Pancreas (tissue), 10 donors: ENCODE measurements around the gene LAMTOR4. TPM values are rescaled to one million over a fixed set of nuclear protein-coding genes. Genes with fewer than 3 reads are reported as not detected.
"Not testable (repeated sequence)": the region's sequence is repeated elsewhere in the genome, so short reads cannot be mapped to it uniquely, and the experiment has no call there.

Experiments used
- ATAC-seq, 4 donors: fragments of 200-7000 bp; cut with Tn5 transposase; one replicate each; pipeline versions ENCODE4 v1.8.0 to v1.9.1; 2020; ENCODE audit warnings: mild to moderate bottlenecking in 4 of 4, moderate library complexity in 4 of 4
- DNase-seq, 6 donors: peaks; one replicate each; pipeline ENCODE4 v3.0.0-alpha.2; 2020
- FAIRE-seq: peaks from 2 replicates; lab custom pipeline; 2012; peaks lifted over from hg19 to GRCh38; lab: Jason Lieb, UNC
- H3K27ac ChIP-seq, 4 donors: fragments of 200-600 bp; sonication (generic); 1 replicate in 3 of 4; 2 replicates in 1 of 4; pipeline versions ENCODE4 v1.5.0 to v1.8.0; 2020
- H3K27me3 ChIP-seq, 4 donors: fragments of 200-600 bp; one replicate each; pipeline ENCODE4 v1.8.0; 2021
- H3K36me3 ChIP-seq, 3 donors: fragments of 200-600 bp; sonication (generic) in 1 of 3; one replicate each; pipeline versions ENCODE4 v1.5.0 to v1.8.0; 2020 to 2021
- H3K4me1 ChIP-seq, 3 donors: fragments of 200-600 bp; one replicate each; pipeline ENCODE4 v1.8.0; 2021
- H3K4me3 ChIP-seq, 4 donors: fragments of 200-600 bp; sonication (generic) in 2 of 4; one replicate each; pipeline versions ENCODE4 v1.5.0 to v1.8.0; 2020 to 2021
- H3K9me3 ChIP-seq, 4 donors: fragments of 200-600 bp; one replicate each; pipeline ENCODE4 v1.8.0; 2021
- WGBS, 2 donors: extraction: QIAGEN DNeasy Blood & Tissue Kit; methylation state at CpG; one replicate each; pipeline ENCODE4 v1.1.7; 2013; 5-methylcytosine and 5-hydroxymethylcytosine counted together
- intact Hi-C, 3 donors: fragments of 100-400 bp; cut with DNase I; formaldehyde crosslinking; loops; one replicate each; pipeline versions ENCODE4 v1.11.1 to v1.14.2; 2022
- polyA plus RNA-seq, 2 donors: library from polyadenylated mRNA; stranded (reverse); fragments of 200-250 nt; gene quantifications; one replicate each; pipeline ENCODE4 v1.2.3, GENCODE V29; 2013
- total RNA-seq, 6 donors: library from RNA; stranded (reverse); fragmentation: NEBNext Ultra II Directional in 4 of 6; extraction: Animal tissue kit (Norgen Biotek cat#: 25700) in 4 of 6; gene quantifications; one replicate each; pipeline versions ENCODE4 v1.2.1 to v1.2.4, GENCODE V29; 2021 to 2023
- TF ChIP-seq, protein P1 (sequence below), 4 donors: fragments of 200-600 bp; sonication (generic) in 3 of 4; IDR thresholded peaks; one replicate each; pipeline versions ENCODE4 v1.5.0 to v1.8.0; 2021; ENCODE audit warnings: antibody characterized with exemption in 4 of 4
- donor health status: healthy with polysubstance abuse.
- donor health status: DM: no; HTN: no; CAD: no; lungs with moderate emphysema.
- donor health status: DM: no; HTN: no; CAD: no.
- donor health status: control.
- donor health status: control.
- donor health status: Bipolar disorder and iron deficiency.
- donor health status: DM: yes; HTN: yes; CAD: no.
- donor health status: DM: no; HTN: no; CAD: no.
- donor health status: DM: no; HTN: no; CAD: no.
- donor health status: DM: yes; HTN: yes; CAD: no.

The LAMTOR4 gene
- total and polyA plus RNA-seq, 8 donors, result 43.8 to 209 (median 55.6) TPM

DNA sequence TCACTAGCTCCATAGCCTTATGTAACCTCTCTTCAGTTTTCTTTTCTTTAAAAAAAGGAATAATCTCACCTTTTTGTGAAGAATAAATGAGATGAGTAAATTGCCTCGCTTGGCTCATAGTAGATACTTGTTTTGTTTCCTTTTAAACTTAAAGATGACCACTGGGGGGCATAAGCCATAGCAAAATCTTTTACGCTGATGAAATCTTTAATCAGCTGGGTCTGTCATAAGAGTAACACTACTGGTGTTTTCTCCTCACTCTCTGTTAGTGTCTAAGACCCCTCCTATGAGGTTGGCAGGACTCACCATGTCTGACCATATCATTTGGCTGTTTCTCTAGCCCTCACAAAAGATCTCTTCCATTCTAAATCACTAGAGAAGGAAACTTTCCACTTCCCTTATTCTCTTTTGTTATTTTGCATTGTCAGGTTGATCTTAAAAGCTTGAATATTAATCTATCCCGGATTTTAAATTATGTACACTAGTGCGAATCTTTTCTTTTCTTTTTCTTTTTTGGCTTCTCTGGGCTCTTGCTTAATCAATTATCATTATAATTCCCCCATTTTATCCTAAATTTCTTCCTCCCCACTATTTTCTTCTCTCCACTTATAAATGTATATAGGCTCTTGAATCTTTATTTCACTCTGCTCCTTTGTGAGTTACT, 41.5 kb downstream of the LAMTOR4 start:
- TF ChIP-seq, protein P1, sequence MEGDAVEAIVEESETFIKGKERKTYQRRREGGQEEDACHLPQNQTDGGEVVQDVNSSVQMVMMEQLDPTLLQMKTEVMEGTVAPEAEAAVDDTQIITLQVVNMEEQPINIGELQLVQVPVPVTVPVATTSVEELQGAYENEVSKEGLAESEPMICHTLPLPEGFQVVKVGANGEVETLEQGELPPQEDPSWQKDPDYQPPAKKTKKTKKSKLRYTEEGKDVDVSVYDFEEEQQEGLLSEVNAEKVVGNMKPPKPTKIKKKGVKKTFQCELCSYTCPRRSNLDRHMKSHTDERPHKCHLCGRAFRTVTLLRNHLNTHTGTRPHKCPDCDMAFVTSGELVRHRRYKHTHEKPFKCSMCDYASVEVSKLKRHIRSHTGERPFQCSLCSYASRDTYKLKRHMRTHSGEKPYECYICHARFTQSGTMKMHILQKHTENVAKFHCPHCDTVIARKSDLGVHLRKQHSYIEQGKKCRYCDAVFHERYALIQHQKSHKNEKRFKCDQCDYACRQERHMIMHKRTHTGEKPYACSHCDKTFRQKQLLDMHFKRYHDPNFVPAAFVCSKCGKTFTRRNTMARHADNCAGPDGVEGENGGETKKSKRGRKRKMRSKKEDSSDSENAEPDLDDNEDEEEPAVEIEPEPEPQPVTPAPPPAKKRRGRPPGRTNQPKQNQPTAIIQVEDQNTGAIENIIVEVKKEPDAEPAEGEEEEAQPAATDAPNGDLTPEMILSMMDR (IDR thresholded peaks at IDR 0.05), result no peak
- FAIRE-seq, result no peak
- intact Hi-C loops, result no loop called here
- WGBS, 2 donors, result 50 to 57% methylated on average over 4 of the region's 4 CpGs
- no peaks in the 10 kb centered on the region for H3K36me3 ChIP-seq
- H3K27ac ChIP-seq, result no peak overlapping the region
- ATAC-seq, result peak in 2 of 4 donors; percentile 56 to 71
- no peaks in the 10 kb centered on the region for H3K4me1 ChIP-seq
- DNase-seq, result no peak
- no peak overlapping the region for H3K4me3 ChIP-seq
- H3K9me3 ChIP-seq, result no peaks in the 10 kb centered on the region
- no peaks in the 10 kb centered on the region for H3K27me3 ChIP-seq

DNA sequence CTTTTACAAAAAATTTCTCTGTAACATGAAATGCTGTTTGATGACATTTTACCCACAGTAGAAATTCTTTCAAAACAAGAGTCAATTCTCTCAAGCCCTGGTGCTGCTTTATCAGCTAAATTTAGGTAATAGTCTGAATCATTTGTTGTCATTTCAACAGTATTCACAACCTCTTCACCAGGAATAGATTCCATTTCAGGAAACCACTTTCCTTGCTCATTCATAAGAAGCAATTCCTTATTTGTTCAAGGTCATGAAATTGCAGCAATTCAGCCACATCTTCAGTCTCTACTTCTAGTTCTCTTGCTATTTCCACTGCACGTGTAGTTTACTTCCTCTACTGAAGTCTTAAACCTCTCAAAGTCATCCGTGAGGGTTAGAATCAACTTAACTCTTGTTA, 43.1 kb downstream of the LAMTOR4 start:
- Histone ChIP-seq H3K4me1 (no peaks in the 10 kb centered on the region), H3K27me3 (no peaks in the 10 kb centered on the region), H3K27ac (no peak overlapping the region), H3K4me3 (no peak overlapping the region), H3K9me3 (no peaks in the 10 kb centered on the region), H3K36me3 (no peaks in the 10 kb centered on the region)
- DNase-seq (no peak), FAIRE-seq (no peak), ATAC-seq (no peak)
- TF ChIP-seq, protein P1 (IDR thresholded peaks at IDR 0.05), result no peak
- intact Hi-C loops, result no loop called here
- 61 to 70% methylated on average over 2 of the region's 2 CpGs for WGBS, 2 donors

DNA sequence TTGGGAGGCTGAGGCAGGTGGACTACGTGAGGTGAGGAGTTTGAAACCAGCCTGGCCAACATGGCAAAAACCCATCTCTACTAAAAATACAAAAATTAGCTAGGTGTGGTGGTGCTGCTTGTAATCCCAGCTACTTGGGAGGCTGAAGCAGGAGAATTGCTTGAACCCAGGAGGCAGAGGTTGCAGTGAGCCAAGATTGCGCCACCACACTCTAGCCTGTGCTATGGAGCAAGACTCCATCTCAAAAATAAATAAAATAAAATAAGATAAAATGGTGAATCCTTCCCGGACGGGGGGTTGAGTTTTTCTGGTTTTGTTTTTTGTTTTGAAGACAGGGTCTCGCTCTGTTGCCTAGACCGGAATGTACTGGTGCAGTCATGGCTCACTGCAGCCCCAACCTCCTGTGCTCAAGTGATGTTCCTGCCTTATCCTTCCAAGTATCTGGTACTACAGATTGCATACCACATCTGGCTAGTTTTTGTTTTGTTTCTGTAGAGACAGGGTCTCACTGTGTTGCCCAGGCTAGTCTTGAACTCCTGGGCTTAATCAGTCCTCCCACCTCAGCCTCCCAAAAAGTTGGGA, 43.7 kb downstream of the LAMTOR4 start:
- 82 to 88% methylated on average over 6 of the region's 6 CpGs for WGBS, 2 donors
- H3K9me3 ChIP-seq, ATAC-seq, intact Hi-C loops, H3K27me3 ChIP-seq, H3K4me1 ChIP-seq, FAIRE-seq, H3K27ac ChIP-seq, H3K4me3 ChIP-seq, DNase-seq, H3K36me3 ChIP-seq: not testable (repeated sequence)

DNA sequence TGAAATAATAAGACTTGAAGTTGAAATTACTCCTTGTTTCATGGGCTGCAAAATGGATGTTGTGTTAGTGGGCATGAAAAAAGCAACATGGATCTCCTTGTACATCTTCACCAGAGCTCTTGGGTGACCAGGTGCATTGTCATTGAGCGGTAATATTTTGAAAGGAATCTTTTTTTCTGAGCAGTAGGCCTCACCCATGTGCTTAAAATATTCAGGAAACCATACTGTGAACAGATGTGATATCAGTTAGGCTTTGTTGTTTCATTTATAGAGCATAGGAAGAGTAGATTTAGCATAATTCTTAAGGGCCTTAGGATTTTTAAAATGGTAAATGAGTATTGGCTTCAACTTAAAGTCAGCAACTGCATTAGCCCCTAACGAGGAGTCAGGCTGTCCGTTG, 44.3 kb downstream of the LAMTOR4 start:
- intact Hi-C loops, result no loop called here
- H3K4me1 ChIP-seq, result no peaks in the 10 kb centered on the region
- no peak for DNase-seq
- WGBS, 2 donors, result 82 to 90% methylated on average over 3 of the region's 3 CpGs
- no peaks in the 10 kb centered on the region for H3K36me3 ChIP-seq
- no peak for FAIRE-seq
- ATAC-seq, result no peak
- no peak overlapping the region for H3K27ac ChIP-seq
- H3K9me3 ChIP-seq, result no peaks in the 10 kb centered on the region
- H3K4me3 ChIP-seq, result no peak overlapping the region
- TF ChIP-seq, protein P1 (IDR thresholded peaks at IDR 0.05), result no peak
- no peaks in the 10 kb centered on the region for H3K27me3 ChIP-seq

DNA sequence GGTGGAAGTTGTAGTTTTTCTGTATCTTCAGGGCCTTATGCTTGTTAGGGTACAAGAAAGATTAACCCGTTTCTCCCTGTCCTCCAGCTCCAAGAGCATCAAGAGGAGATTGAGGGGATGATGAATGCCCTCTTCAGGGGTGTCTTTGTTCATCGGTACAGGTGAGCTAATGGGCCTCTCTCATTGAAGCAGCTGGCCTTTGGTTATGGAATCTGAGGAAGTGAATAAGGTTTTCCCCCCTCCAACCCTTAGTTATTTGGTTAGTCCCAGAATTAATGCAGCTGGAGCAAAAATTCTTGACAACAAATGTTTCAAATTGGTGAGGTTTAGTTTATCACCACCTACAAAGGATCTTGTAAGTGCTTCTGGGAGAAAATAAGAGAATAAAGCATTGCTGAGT, 46.5 kb downstream of the LAMTOR4 start:
- TF ChIP-seq, protein P1 (IDR thresholded peaks at IDR 0.05), result no peak
- ATAC-seq, result no peak
- no peak for FAIRE-seq
- no peaks in the 10 kb centered on the region for H3K9me3 ChIP-seq
- no peak for DNase-seq
- 64 to 66% methylated on average over 2 of the region's 2 CpGs for WGBS, 2 donors
- no peaks in the 10 kb centered on the region for H3K36me3 ChIP-seq
- H3K27ac ChIP-seq, result no peak overlapping the region
- intact Hi-C loops, result no loop called here
- H3K4me3 ChIP-seq, result no peak overlapping the region
- H3K27me3 ChIP-seq, result no peaks in the 10 kb centered on the region
- no peaks in the 10 kb centered on the region for H3K4me1 ChIP-seq

DNA sequence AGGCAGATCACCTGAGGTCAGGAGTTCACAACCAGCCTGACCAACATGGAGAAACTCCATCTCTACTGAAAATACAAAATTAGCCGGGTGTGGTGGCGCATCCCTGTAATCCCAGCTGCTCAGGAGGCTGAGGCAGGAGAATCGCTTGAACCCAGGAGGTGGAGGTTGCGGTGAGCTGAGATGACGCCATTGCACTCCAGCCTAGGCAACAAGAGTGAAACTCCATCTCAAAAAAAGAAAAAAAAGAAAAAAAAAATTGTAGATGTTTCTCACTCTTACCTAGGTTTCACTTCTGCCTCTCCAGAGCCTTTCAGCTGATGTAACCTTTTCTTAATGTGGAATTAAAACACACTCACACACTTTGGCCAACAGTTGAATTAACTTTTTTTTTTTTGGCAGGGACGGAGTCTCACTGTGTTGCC, 47.2 kb downstream of the LAMTOR4 start:
- H3K27ac ChIP-seq, ATAC-seq, FAIRE-seq, H3K4me3 ChIP-seq, H3K9me3 ChIP-seq, DNase-seq, H3K4me1 ChIP-seq, H3K36me3 ChIP-seq, intact Hi-C loops, H3K27me3 ChIP-seq: not testable (repeated sequence)
- 91 to 94% methylated on average over 6 of the region's 6 CpGs for whole genome bisulfite sequencing, 2 donors
